ENCODE data around the gene OBP2B.
"Not testable (repeated sequence)": the region's sequence is repeated elsewhere in the genome, so short reads cannot be mapped to it uniquely, and the experiment has no call there.

OBP2B gene

GRCh38 chr9:133210609-133211008 lies 1.6 kb upstream of the OBP2B start:
- no peak overlapping the region for H3K4me3 ChIP-seq (ENCODE audit: insufficient read length, low read depth)
- H3K9ac ChIP-seq (ENCODE audit: insufficient read length, low read depth): no peak overlapping the region
- no peaks in the 10 kb centered on the region for H3K9me3 ChIP-seq (ENCODE audit: insufficient read depth, low read length)
- no peaks in the 10 kb centered on the region for H3K4me1 ChIP-seq (ENCODE audit: insufficient read depth, insufficient read length)
- H3K27me3 ChIP-seq (ENCODE audit: insufficient read depth, insufficient read length): peaks cover 6% of the 10 kb centered on the region
- no peak for TF ChIP-seq ZNF274 (IDR thresholded peaks at IDR 0.05; ENCODE audit: low read depth, low read length)
- no peak for TF ChIP-seq SUZ12 (IDR thresholded peaks at IDR 0.05; ENCODE audit: extremely low read depth, insufficient read depth, insufficient read length)
- TF ChIP-seq YY1 (IDR thresholded peaks at IDR 0.05; ENCODE audit: insufficient read depth, insufficient read length): no peak
- no peaks in the 10 kb centered on the region for H3K36me3 ChIP-seq (ENCODE audit: insufficient read depth, insufficient read length, low read length)
- DNase-seq (ENCODE audit: low read depth, low spot score): no peak

- no peak for DNase-seq (ENCODE audit: low read depth, low spot score)
- TF ChIP-seq ZNF274 (IDR thresholded peaks at IDR 0.05; ENCODE audit: low read depth, low read length) (no peak), YY1 (IDR thresholded peaks at IDR 0.05; ENCODE audit: insufficient read depth, insufficient read length) (no peak), SUZ12 (IDR thresholded peaks at IDR 0.05; ENCODE audit: extremely low read depth, insufficient read depth, insufficient read length) (no peak)
- Histone ChIP-seq H3K9ac (ENCODE audit: insufficient read length, low read depth) (no peak overlapping the region), H3K36me3 (ENCODE audit: insufficient read depth, insufficient read length, low read length) (no peaks in the 10 kb centered on the region), H3K4me1 (ENCODE audit: insufficient read depth, insufficient read length) (no peaks in the 10 kb centered on the region), H3K4me3 (ENCODE audit: insufficient read length, low read depth) (no peak overlapping the region), H3K9me3 (ENCODE audit: insufficient read depth, low read length) (no peaks in the 10 kb centered on the region), H3K27me3 (ENCODE audit: insufficient read depth, insufficient read length) (peaks cover 6% of the 10 kb centered on the region)
Observed at GRCh38 chr9:133210202-133210532, 1.1 kb upstream of the OBP2B start.

- DNase-seq (ENCODE audit: low read depth, low spot score); H3K36me3 ChIP-seq (ENCODE audit: insufficient read depth, insufficient read length, low read length); H3K9ac ChIP-seq (ENCODE audit: insufficient read length, low read depth); H3K4me3 ChIP-seq (ENCODE audit: insufficient read length, low read depth); H3K27me3 ChIP-seq (ENCODE audit: insufficient read depth, insufficient read length); H3K9me3 ChIP-seq (ENCODE audit: insufficient read depth, low read length); H3K4me1 ChIP-seq (ENCODE audit: insufficient read depth, insufficient read length): not testable (repeated sequence)
Observed at GRCh38 chr9:133209327-133210201, 514 bp upstream of the OBP2B start.

GRCh38 chr9:133208171-133208879 lies 725 bp downstream of the OBP2B start:
- DNase-seq (ENCODE audit: low read depth, low spot score); H3K27me3 ChIP-seq (ENCODE audit: insufficient read depth, insufficient read length); H3K4me1 ChIP-seq (ENCODE audit: insufficient read depth, insufficient read length); H3K4me3 ChIP-seq (ENCODE audit: insufficient read length, low read depth); H3K36me3 ChIP-seq (ENCODE audit: insufficient read depth, insufficient read length, low read length); H3K9ac ChIP-seq (ENCODE audit: insufficient read length, low read depth); H3K9me3 ChIP-seq (ENCODE audit: insufficient read depth, low read length): not testable (repeated sequence)

- H3K4me1 ChIP-seq (ENCODE audit: insufficient read depth, insufficient read length): no peaks in the 10 kb centered on the region
- no peak for DNase-seq (ENCODE audit: low read depth, low spot score)
- no peak for TF ChIP-seq YY1 (IDR thresholded peaks at IDR 0.05; ENCODE audit: insufficient read depth, insufficient read length)
- TF ChIP-seq ZNF274 (IDR thresholded peaks at IDR 0.05; ENCODE audit: low read depth, low read length): no peak
- no peak for TF ChIP-seq SUZ12 (IDR thresholded peaks at IDR 0.05; ENCODE audit: extremely low read depth, insufficient read depth, insufficient read length)
- H3K9me3 ChIP-seq (ENCODE audit: insufficient read depth, low read length): no peaks in the 10 kb centered on the region
- H3K27me3 ChIP-seq (ENCODE audit: insufficient read depth, insufficient read length): peaks cover 8% of the 10 kb centered on the region
- no peak overlapping the region for H3K4me3 ChIP-seq (ENCODE audit: insufficient read length, low read depth)
- H3K9ac ChIP-seq (ENCODE audit: insufficient read length, low read depth): no peak overlapping the region
- no peaks in the 10 kb centered on the region for H3K36me3 ChIP-seq (ENCODE audit: insufficient read depth, insufficient read length, low read length)
Observed at GRCh38 chr9:133207540-133208170, 1.4 kb downstream of the OBP2B start.

GRCh38 chr9:133207021-133207531 lies 2.0 kb downstream of the OBP2B start:
- Histone ChIP-seq H3K27me3 (ENCODE audit: insufficient read depth, insufficient read length) (peaks cover 8% of the 10 kb centered on the region), H3K36me3 (ENCODE audit: insufficient read depth, insufficient read length, low read length) (no peaks in the 10 kb centered on the region), H3K9me3 (ENCODE audit: insufficient read depth, low read length) (no peaks in the 10 kb centered on the region), H3K9ac (ENCODE audit: insufficient read length, low read depth) (no peak overlapping the region), H3K4me1 (ENCODE audit: insufficient read depth, insufficient read length) (no peaks in the 10 kb centered on the region), H3K4me3 (ENCODE audit: insufficient read length, low read depth) (no peak overlapping the region)
- DNase-seq (ENCODE audit: low read depth, low spot score): no peak
- no peak for TF ChIP-seq YY1 (IDR thresholded peaks at IDR 0.05; ENCODE audit: insufficient read depth, insufficient read length)
- no peak for TF ChIP-seq ZNF274 (IDR thresholded peaks at IDR 0.05; ENCODE audit: low read depth, low read length)
